Measurements from ENCODE around the gene MBNL3. TPM values are rescaled to one million over a fixed set of nuclear protein-coding genes. Genes with fewer than 3 reads are reported as not detected.
A peak's percentile ranks its signal among the peaks of the same experiment; 100 is the strongest.
"Not testable (repeated sequence)": the region's sequence is repeated elsewhere in the genome, so short reads cannot be mapped to it uniquely, and the experiment has no call there.

Gene MBNL3
- total RNA-seq, 1 experiment from 2014 or later, result 3.0 TPM

- DNase-seq (ENCODE audit: low read depth), result peak; percentile 91
These were observed 8.1 kb downstream of the MBNL3 start for GRCh38 chrX:132480581-132481203.

GRCh38 chrX:132474544-132475248, 14.1 kb downstream of the MBNL3 start:
- DNase-seq (ENCODE audit: low read depth), result no peak

GRCh38 chrX:132472397-132472796, 16.4 kb downstream of the MBNL3 start:
- DNase-seq (ENCODE audit: low read depth), result no peak

GRCh38 chrX:132470831-132471230, 18.0 kb downstream of the MBNL3 start:
- DNase-seq (ENCODE audit: low read depth), result no peak

GRCh38 chrX:132470179-132470578, 18.7 kb downstream of the MBNL3 start:
- no peak for DNase-seq (ENCODE audit: low read depth)

- DNase-seq (ENCODE audit: low read depth), result no peak
These were observed 20.4 kb downstream of the MBNL3 start for GRCh38 chrX:132468454-132468853.

- peak; percentile 23 for DNase-seq (ENCODE audit: low read depth)
These were observed 20.8 kb downstream of the MBNL3 start for GRCh38 chrX:132467989-132468388.

- peak; percentile 55 for DNase-seq (ENCODE audit: low read depth)
These were observed 21.8 kb downstream of the MBNL3 start for GRCh38 chrX:132467026-132467425.

GRCh38 chrX:132463411-132463810, 25.4 kb downstream of the MBNL3 start:
- DNase-seq (ENCODE audit: low read depth), result no peak

- no peak for DNase-seq (ENCODE audit: low read depth)
These were observed 27.0 kb downstream of the MBNL3 start for GRCh38 chrX:132461886-132462285.

- DNase-seq (ENCODE audit: low read depth), result no peak
These were observed 35.8 kb downstream of the MBNL3 start for GRCh38 chrX:132452911-132453550.

- not testable (repeated sequence) for DNase-seq (ENCODE audit: low read depth)
These were observed 42.9 kb downstream of the MBNL3 start for GRCh38 chrX:132445909-132446308.

GRCh38 chrX:132444936-132445335, 43.9 kb downstream of the MBNL3 start:
- no peak for DNase-seq (ENCODE audit: low read depth)

GRCh38 chrX:132443196-132444135, 45.4 kb downstream of the MBNL3 start:
- DNase-seq (ENCODE audit: low read depth), result no peak

- DNase-seq (ENCODE audit: low read depth), result no peak
These were observed 46.1 kb downstream of the MBNL3 start for GRCh38 chrX:132442691-132443090.

- peak; percentile 5 for DNase-seq (ENCODE audit: low read depth)
These were observed 53.6 kb downstream of the MBNL3 start for GRCh38 chrX:132435222-132435621.

- no peak for DNase-seq (ENCODE audit: low read depth)
These were observed 55.3 kb downstream of the MBNL3 start for GRCh38 chrX:132433551-132433950.

- DNase-seq (ENCODE audit: low read depth), result no peak
These were observed 55.8 kb downstream of the MBNL3 start for GRCh38 chrX:132433001-132433400.

- no peak for DNase-seq (ENCODE audit: low read depth)
These were observed 59.9 kb downstream of the MBNL3 start for GRCh38 chrX:132428896-132429295.

GRCh38 chrX:132426695-132427281, 62.0 kb downstream of the MBNL3 start:
- peak; percentile 66 for DNase-seq (ENCODE audit: low read depth)

- no peak for DNase-seq (ENCODE audit: low read depth)
These were observed 63.0 kb downstream of the MBNL3 start for GRCh38 chrX:132425744-132426318.

Measured in M059J (cell line).